Ramos (cell line): ENCODE measurements around the gene GPER1.

Experiments
- in situ Hi-C: fragments of 300-500 bp; cut with MboI; formaldehyde crosslinking; loops from one replicate; pipeline ENCODE4 v1.14.3; 2022; ENCODE audit warnings: low sequenced_read_pairs; ENCODE audit not compliant: unreplicated experiment

The GPER1 gene

GRCh38 chr7:1099154-1099542 lies 11.2 kb downstream of the GPER1 start:
- in situ Hi-C loops = no loop called here

GRCh38 chr7:1099637-1100036 lies 11.7 kb downstream of the GPER1 start:
- in situ Hi-C loops = no loop called here

GRCh38 chr7:1100386-1100785 lies 12.5 kb downstream of the GPER1 start:
- in situ Hi-C loops = no loop called here

- in situ Hi-C loops = no loop called here
Measured at GRCh38 chr7:1100834-1101562, 13.1 kb downstream of the GPER1 start.

- in situ Hi-C loops = no loop called here
Measured at GRCh38 chr7:1101563-1102431, 13.9 kb downstream of the GPER1 start.

- in situ Hi-C loops = no loop called here
Measured at GRCh38 chr7:1103009-1103788, 15.3 kb downstream of the GPER1 start.

- in situ Hi-C loops = no loop called here
Measured at GRCh38 chr7:1103789-1104515, 16.0 kb downstream of the GPER1 start.

- in situ Hi-C loops = no loop called here
Measured at GRCh38 chr7:1104516-1105179, 16.7 kb downstream of the GPER1 start.

- in situ Hi-C loops = no loop called here
Measured at GRCh38 chr7:1105189-1105588, 17.3 kb downstream of the GPER1 start.

GRCh38 chr7:1106063-1106792 lies 18.3 kb downstream of the GPER1 start:
- in situ Hi-C loops = no loop called here

GRCh38 chr7:1106793-1107421 lies 19.0 kb downstream of the GPER1 start:
- in situ Hi-C loops = no loop called here

GRCh38 chr7:1108264-1108920 lies 20.5 kb downstream of the GPER1 start:
- in situ Hi-C loops = no loop called here

GRCh38 chr7:1109581-1110310 lies 21.8 kb downstream of the GPER1 start:
- in situ Hi-C loops = no loop called here

GRCh38 chr7:1110358-1110757 lies 22.4 kb downstream of the GPER1 start:
- in situ Hi-C loops = no loop called here

GRCh38 chr7:1111156-1111555 lies 23.2 kb downstream of the GPER1 start:
- in situ Hi-C loops = no loop called here

- in situ Hi-C loops = no loop called here
Measured at GRCh38 chr7:1112109-1112508, 24.2 kb downstream of the GPER1 start.
